Uterus (tissue), 4 donors: ENCODE data around the gene PPP2R2C. TPM values are rescaled to one million over a fixed set of nuclear protein-coding genes. Genes with fewer than 3 reads are reported as not detected.

ENCODE experiments used
- DNase-seq, 2 donors: peaks; one replicate each; pipeline ENCODE4 v3.0.0-alpha.2; 2019 to 2020
- H3K27ac ChIP-seq, 2 donors: fragments of 200-600 bp; sonication (generic); 1 replicate in 1 of 2; 2 replicates in 1 of 2; pipeline ENCODE4 v1.5.1; 2016 to 2018
- H3K27me3 ChIP-seq, 2 donors: fragments of 200-600 bp; sonication (generic); one replicate each; pipeline ENCODE4 v1.5.1; 2018 to 2019; ENCODE audit warnings: control low read depth in 1 of 2
- H3K36me3 ChIP-seq, 2 donors: fragments of 200-600 bp; sonication (generic); one replicate each; pipeline ENCODE4 v1.5.1; 2019; ENCODE audit warnings: control low read depth in 1 of 2
- H3K4me1 ChIP-seq, 2 donors: fragments of 200-600 bp; sonication (generic); one replicate each; pipeline ENCODE4 v1.5.1; 2018 to 2019; ENCODE audit warnings: control low read depth in 1 of 2
- H3K4me3 ChIP-seq, 2 donors: fragments of 200-600 bp; sonication (generic); 1 replicate in 1 of 2; 2 replicates in 1 of 2; pipeline ENCODE4 v1.5.1; 2018 to 2019; ENCODE audit warnings: mild to moderate bottlenecking in 1 of 2
- H3K9me3 ChIP-seq, 2 donors: fragments of 200-600 bp; sonication (generic); one replicate each; pipeline ENCODE4 v1.5.1; 2019; ENCODE audit warnings: control low read depth in 1 of 2
- CTCF ChIP-seq, 4 experiments: fragments of 200-600 bp in 2 of 4; fragments of 450-650 bp in 2 of 4; sonication (generic) in 2 of 4; IDR thresholded peaks; one replicate each; pipeline ENCODE4 v1.5.1; 2016 to 2019; ENCODE audit warnings: antibody characterized with exemption in 4 of 4, mild to moderate bottlenecking in 2 of 4, moderate library complexity in 1 of 4
- POLR2A ChIP-seq, 2 donors: fragments of 450-650 bp; IDR thresholded peaks; one replicate each; pipeline ENCODE4 v1.6.1; 2016; ENCODE audit warnings: antibody characterized with exemption in 2 of 2, mild to moderate bottlenecking in 1 of 2, moderate library complexity in 1 of 2
- intact Hi-C: fragments of 100-400 bp; cut with DNase I; formaldehyde crosslinking; loops from one replicate; pipeline ENCODE4 v1.15.1; 2023; ENCODE audit warnings: low total_unique reads
- total RNA-seq, 4 donors: library from RNA; depleted of rRNA in 3 of 4; stranded (reverse); fragments of >200 nt in 3 of 4; gene quantifications; one replicate each; pipeline versions ENCODE4 v1.1.0 to v1.2.4, GENCODE V29; 2014 to 2023
- donor health status: DM: yes; HTN: yes; CAD: no.

Gene PPP2R2C
- total RNA-seq, 4 donors from 2014 or later, result 2.9 to 49.1 (median 27.3) TPM

- H3K4me1 ChIP-seq, result peaks cover 0 to 5% of the 10 kb centered on the region in 2 donors
- no peaks in the 10 kb centered on the region for H3K27me3 ChIP-seq
- intact Hi-C loops, result no loop called here
- peak overlapping the region in 1 of 2 donors; percentile 4 for H3K27ac ChIP-seq
- H3K4me3 ChIP-seq, result no peak overlapping the region
- no peaks in the 10 kb centered on the region for H3K9me3 ChIP-seq
- no peaks in the 10 kb centered on the region for H3K36me3 ChIP-seq
- DNase-seq, result no peak
- no peak for TF ChIP-seq CTCF (IDR thresholded peaks at IDR 0.05)
- TF ChIP-seq POLR2A (IDR thresholded peaks at IDR 0.05), result no peak
Observed at GRCh38 chr4:6402566-6403399, 69.6 kb downstream of the PPP2R2C start.

GRCh38 chr4:6401797-6402196, 70.6 kb downstream of the PPP2R2C start:
- peaks cover 0 to 5% of the 10 kb centered on the region in 2 donors for H3K4me1 ChIP-seq
- intact Hi-C loops, result no loop called here
- H3K27me3 ChIP-seq, result no peaks in the 10 kb centered on the region
- H3K27ac ChIP-seq, result no peak overlapping the region
- DNase-seq, result no peak
- H3K36me3 ChIP-seq, result no peaks in the 10 kb centered on the region
- no peaks in the 10 kb centered on the region for H3K9me3 ChIP-seq
- TF ChIP-seq POLR2A (IDR thresholded peaks at IDR 0.05) (no peak), CTCF (IDR thresholded peaks at IDR 0.05) (no peak)
- no peak overlapping the region for H3K4me3 ChIP-seq

GRCh38 chr4:6396696-6397236, 75.6 kb downstream of the PPP2R2C start:
- Histone ChIP-seq H3K4me1 (no peaks in the 10 kb centered on the region), H3K27me3 (no peaks in the 10 kb centered on the region), H3K9me3 (no peaks in the 10 kb centered on the region), H3K36me3 (no peaks in the 10 kb centered on the region), H3K27ac (peak overlapping the region; percentile 12 to 17), H3K4me3 (no peak overlapping the region)
- DNase-seq, result no peak
- intact Hi-C loops, result no loop called here
- TF ChIP-seq CTCF (IDR thresholded peaks at IDR 0.05) (no peak), POLR2A (IDR thresholded peaks at IDR 0.05) (no peak)

- intact Hi-C loops, result no loop called here
- Histone ChIP-seq H3K9me3 (no peaks in the 10 kb centered on the region), H3K4me1 (no peaks in the 10 kb centered on the region), H3K27me3 (no peaks in the 10 kb centered on the region), H3K4me3 (no peak overlapping the region), H3K27ac (no peak overlapping the region), H3K36me3 (no peaks in the 10 kb centered on the region)
- DNase-seq, result no peak
- TF ChIP-seq CTCF (IDR thresholded peaks at IDR 0.05) (no peak), POLR2A (IDR thresholded peaks at IDR 0.05) (no peak)
Observed at GRCh38 chr4:6395466-6396228, 76.8 kb downstream of the PPP2R2C start.

- TF ChIP-seq CTCF (IDR thresholded peaks at IDR 0.05), result no peak
- TF ChIP-seq POLR2A (IDR thresholded peaks at IDR 0.05), result no peak
- H3K36me3 ChIP-seq, result no peaks in the 10 kb centered on the region
Observed at GRCh38 chr4:6394671-6395081, 77.7 kb downstream of the PPP2R2C start.

More at GRCh38 chr4:6394671-6395081, 77.7 kb downstream of the PPP2R2C start:
- H3K4me1 ChIP-seq, result no peaks in the 10 kb centered on the region
- no peak overlapping the region for H3K4me3 ChIP-seq
- H3K9me3 ChIP-seq, result no peaks in the 10 kb centered on the region
- H3K27ac ChIP-seq, result no peak overlapping the region
- H3K27me3 ChIP-seq, result no peaks in the 10 kb centered on the region
- no peak for DNase-seq
- intact Hi-C loops, result no loop called here
